Hepatocyte (in vitro differentiated cells): Measurements from ENCODE around the gene PLCXD3. TPM values are rescaled to one million over a fixed set of nuclear protein-coding genes. Genes with fewer than 3 reads are reported as not detected.

Experiments used
- DNase-seq: peaks from one replicate; pipeline ENCODE4 v3.0.0-alpha.2; 2016; ENCODE audit warnings: low spot score
- H2AFZ ChIP-seq: fragments of 200-600 bp; sonication (generic); 2 replicates; pipeline ENCODE4 v1.6.0; 2016; ENCODE audit warnings: antibody characterized with exemption, mild to moderate bottlenecking
- H3K27ac ChIP-seq: fragments of 200-600 bp; sonication (generic); 2 replicates; pipeline ENCODE4 v1.5.1; 2016; ENCODE audit warnings: mild to moderate bottlenecking
- H3K27me3 ChIP-seq: fragments of 200-600 bp; sonication (generic); 2 replicates; pipeline ENCODE4 v1.6.1; 2016
- H3K36me3 ChIP-seq: fragments of 200-600 bp; sonication (generic); replicated peaks from 2 replicates; pipeline ENCODE4 v1.5.1; 2016; ENCODE audit warnings: low read depth; ENCODE audit not compliant: insufficient read depth
- H3K4me1 ChIP-seq: fragments of 200-600 bp; sonication (generic); 2 replicates; pipeline ENCODE4 v1.5.1; 2016; ENCODE audit warnings: mild to moderate bottlenecking, moderate library complexity; ENCODE audit not compliant: insufficient read depth
- H3K4me2 ChIP-seq: fragments of 200-600 bp; sonication (generic); 2 replicates; pipeline ENCODE4 v1.6.0; 2016
- H3K4me3 ChIP-seq: fragments of 200-600 bp; sonication (generic); 2 replicates; pipeline ENCODE4 v1.5.1; 2016; ENCODE audit warnings: mild to moderate bottlenecking
- H3K79me2 ChIP-seq: fragments of 200-600 bp; sonication (generic); 2 replicates; pipeline ENCODE4 v1.6.0; 2017; ENCODE audit warnings: mild to moderate bottlenecking
- H3K9me2 ChIP-seq: fragments of 200-600 bp; sonication (generic); replicated peaks from 2 replicates; pipeline ENCODE4 v1.6.0; 2017; ENCODE audit warnings: mild to moderate bottlenecking; ENCODE audit not compliant: insufficient read depth
- H3K9me3 ChIP-seq: fragments of 200-600 bp; sonication (generic); 2 replicates; pipeline ENCODE4 v1.5.1; 2016; ENCODE audit warnings: low read depth, mild to moderate bottlenecking
- H4K20me1 ChIP-seq: fragments of 200-600 bp; sonication (generic); 2 replicates; pipeline ENCODE4 v1.6.0; 2016; ENCODE audit warnings: mild to moderate bottlenecking; ENCODE audit not compliant: insufficient read depth, poor library complexity, severe bottlenecking
- CTCF ChIP-seq: fragments of 200-600 bp; sonication (generic); IDR thresholded peaks from 2 replicates; pipeline ENCODE4 v1.5.1; 2016; ENCODE audit warnings: antibody characterized with exemption, mild to moderate bottlenecking; ENCODE audit not compliant: poor library complexity
- EZH2 ChIP-seq: fragments of 200-600 bp; sonication (generic); IDR thresholded peaks from 2 replicates; pipeline ENCODE4 v1.6.1; 2016; ENCODE audit warnings: antibody characterized with exemption, mild to moderate bottlenecking, borderline replicate concordance
- EZH2phosphoT487 ChIP-seq: fragments of 200-600 bp; sonication (generic); IDR thresholded peaks from one replicate; pipeline ENCODE4 v1.6.1; 2018; ENCODE audit warnings: antibody characterized with exemption, mild to moderate bottlenecking, low read depth, moderate library complexity; ENCODE audit not compliant: unreplicated experiment, severe bottlenecking
- whole genome bisulfite sequencing: methylation state at CpG from one replicate; pipeline ENCODE4 v1.1.6; 2016; ENCODE audit warnings: low lambda C conversion rate; ENCODE audit errors: missing lambda C conversion rate; 5-methylcytosine and 5-hydroxymethylcytosine counted together
- polyA plus RNA-seq: library from polyadenylated mRNA; unstranded; fragments of >200 nt; fragmentation: Nextera tagmentation; extraction: Ambion mirVana; gene quantifications from 2 replicates; pipeline ENCODE4 v1.2.1, GENCODE V29; 2016
- total RNA-seq: library from RNA; depleted of rRNA; stranded (reverse); fragments of >200 nt; gene quantifications from 2 replicates; pipeline ENCODE4 v1.2.3, GENCODE V29; 2014

The PLCXD3 gene
- total and polyA plus RNA-seq, 2 experiments from 2014 or later: 0.47 to 2.2 TPM

- H3K9me3 ChIP-seq: no peaks in the 10 kb centered on the region
- no peak overlapping the region for H3K4me3 ChIP-seq
- H3K36me3 ChIP-seq: no peaks in the 10 kb centered on the region
- DNase-seq: no peak
- no peak overlapping the region for H2AFZ ChIP-seq
- TF ChIP-seq EZH2phosphoT487: no peak
- no peak for TF ChIP-seq EZH2
- TF ChIP-seq CTCF: no peak
- no peaks in the 10 kb centered on the region for H3K79me2 ChIP-seq
- no peaks in the 10 kb centered on the region for H3K4me1 ChIP-seq
- no peaks in the 10 kb centered on the region for H4K20me1 ChIP-seq
- H3K27ac ChIP-seq: no peak overlapping the region
- H3K9me2 ChIP-seq: no peaks in the 10 kb centered on the region
- H3K4me2 ChIP-seq: no peak overlapping the region
- H3K27me3 ChIP-seq: no peaks in the 10 kb centered on the region
Measured at GRCh38 chr5:41542183-41542582, 31.8 kb upstream of the PLCXD3 start.

- Histone ChIP-seq H3K79me2 (no peaks in the 10 kb centered on the region), H2AFZ (no peak overlapping the region), H3K36me3 (no peaks in the 10 kb centered on the region), H4K20me1 (no peaks in the 10 kb centered on the region), H3K27ac (no peak overlapping the region), H3K27me3 (no peaks in the 10 kb centered on the region), H3K9me3 (no peaks in the 10 kb centered on the region), H3K4me3 (no peak overlapping the region), H3K9me2 (no peaks in the 10 kb centered on the region), H3K4me1 (no peaks in the 10 kb centered on the region), H3K4me2 (no peak overlapping the region)
- 88% methylated on average over 2 of the region's 2 CpGs for WGBS
- no peak for DNase-seq
- TF ChIP-seq EZH2phosphoT487 (no peak), CTCF (no peak), EZH2 (no peak)
Measured at GRCh38 chr5:41539454-41539853, 29.1 kb upstream of the PLCXD3 start.

GRCh38 chr5:41537581-41537980, 27.2 kb upstream of the PLCXD3 start:
- no peak for DNase-seq
- Histone ChIP-seq H4K20me1 (no peaks in the 10 kb centered on the region), H3K4me1 (no peaks in the 10 kb centered on the region), H3K27me3 (no peaks in the 10 kb centered on the region), H3K9me3 (no peaks in the 10 kb centered on the region), H3K4me3 (no peak overlapping the region), H3K4me2 (no peak overlapping the region), H3K9me2 (no peaks in the 10 kb centered on the region), H3K27ac (no peak overlapping the region), H3K36me3 (no peaks in the 10 kb centered on the region), H2AFZ (no peak overlapping the region), H3K79me2 (no peaks in the 10 kb centered on the region)
- TF ChIP-seq EZH2phosphoT487: no peak
- TF ChIP-seq EZH2: no peak
- TF ChIP-seq CTCF: no peak
- 98% methylated on average over 4 of the region's 4 CpGs for WGBS

- no peaks in the 10 kb centered on the region for H4K20me1 ChIP-seq
- no peak overlapping the region for H3K4me2 ChIP-seq
- H3K27me3 ChIP-seq: no peaks in the 10 kb centered on the region
- H3K36me3 ChIP-seq: no peaks in the 10 kb centered on the region
- H3K27ac ChIP-seq: no peak overlapping the region
- H3K9me3 ChIP-seq: no peaks in the 10 kb centered on the region
- no peak overlapping the region for H2AFZ ChIP-seq
- WGBS: 88% methylated on average over 1 of the region's 1 CpG
- TF ChIP-seq EZH2phosphoT487 (no peak), CTCF (no peak), EZH2 (no peak)
- no peak for DNase-seq
- H3K79me2 ChIP-seq: no peaks in the 10 kb centered on the region
- H3K4me3 ChIP-seq: no peak overlapping the region
- H3K4me1 ChIP-seq: no peaks in the 10 kb centered on the region
- no peaks in the 10 kb centered on the region for H3K9me2 ChIP-seq
Measured at GRCh38 chr5:41532485-41532884, 22.1 kb upstream of the PLCXD3 start.
